Activated CD8-positive, alpha-beta T cell treated with anti-CD3 and anti-CD28 coated beads, Interleukin-2, amount 10 ng/mL, durations not matched to agents 7 days and 5 days (primary cell): ENCODE data around the gene ELANE. TPM values are rescaled to one million over a fixed set of nuclear protein-coding genes. Genes with fewer than 3 reads are reported as not detected.
"Not testable (repeated sequence)": the region's sequence is repeated elsewhere in the genome, so short reads cannot be mapped to it uniquely, and the experiment has no call there.

Experiments
- ATAC-seq: fragments of 150-1000 bp; cut with Tn5 transposase; one replicate; pipeline ENCODE4 v1.10.0; 2021; ENCODE audit warnings: moderate library complexity
- CTCF ChIA-PET: fragments of 350-600 bp; sonication (Branson Sonifier 250); formaldehyde crosslinking; loops from one replicate; lab custom pipeline; 2021; ENCODE audit warnings: antibody characterized with exemption; lab: Charles Lee
- POLR2A ChIA-PET: fragments of 350-600 bp; sonication (Branson Sonifier 250); formaldehyde crosslinking; loops from one replicate; lab custom pipeline; 2021; ENCODE audit warnings: antibody characterized with exemption; lab: Charles Lee
- DNase-seq: peaks from one replicate; pipeline ENCODE4 v3.0.0-alpha.2; 2020
- H3K27ac Mint-ChIP-seq: one replicate; pipeline ENCODE4 v1.8.0; 2021; ENCODE audit warnings: mild to moderate bottlenecking, mixed read lengths
- H3K27me3 Mint-ChIP-seq: one replicate; pipeline ENCODE4 v1.8.0; 2021; ENCODE audit warnings: low read depth, mixed read lengths
- H3K36me3 Mint-ChIP-seq: one replicate; pipeline ENCODE4 v1.8.0; 2021; ENCODE audit warnings: low read depth, mixed read lengths
- H3K4me1 Mint-ChIP-seq: one replicate; pipeline ENCODE4 v1.8.0; 2021; ENCODE audit warnings: low read depth, mixed read lengths
- H3K4me3 Mint-ChIP-seq: one replicate; pipeline ENCODE4 v1.8.0; 2021; ENCODE audit warnings: mild to moderate bottlenecking, mixed read lengths
- H3K9me3 Mint-ChIP-seq: one replicate; pipeline ENCODE4 v1.8.0; 2022; ENCODE audit warnings: mixed read lengths; ENCODE audit not compliant: insufficient read depth
- total RNA-seq, 2 experiments: library from RNA; stranded (reverse); gene quantifications; one replicate each; pipeline ENCODE4 v1.2.3, GENCODE V29; 2021

Gene ELANE
- total RNA-seq, 2 experiments from 2014 or later: not detected

DNA sequence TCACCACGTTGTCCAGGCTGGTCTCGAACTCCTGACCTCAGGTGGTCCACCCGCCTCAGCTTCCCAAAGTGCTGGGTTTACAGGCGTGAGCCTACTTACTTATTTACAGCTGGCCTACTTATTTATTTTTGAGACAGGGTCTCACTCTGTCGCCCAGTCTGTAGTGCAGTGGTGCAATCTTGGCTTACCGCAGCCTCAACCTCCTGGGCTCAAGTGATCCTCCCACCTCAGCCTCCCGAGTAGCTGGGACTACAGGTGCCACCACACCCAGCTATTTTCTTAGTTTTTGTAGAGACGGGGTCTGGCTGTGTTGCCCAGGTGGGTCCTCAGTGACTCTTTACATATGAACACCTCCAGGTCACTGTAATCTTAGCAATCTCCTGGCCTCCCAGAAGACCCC is 2.9 kb upstream of the ELANE start:
- peaks cover 12% of the 10 kb centered on the region for H3K27me3 Mint-ChIP-seq
- CTCF ChIA-PET, H3K4me1 Mint-ChIP-seq, H3K4me3 Mint-ChIP-seq, H3K36me3 Mint-ChIP-seq, H3K27ac Mint-ChIP-seq, ATAC-seq, H3K9me3 Mint-ChIP-seq, DNase-seq: not testable (repeated sequence)
- POLR2A ChIA-PET: interaction anchor here (1.0 kb wide), 1 partner anchor 10 kb away, joined by 3 read pairs; no protein-coding TSS in a partner anchor

DNA sequence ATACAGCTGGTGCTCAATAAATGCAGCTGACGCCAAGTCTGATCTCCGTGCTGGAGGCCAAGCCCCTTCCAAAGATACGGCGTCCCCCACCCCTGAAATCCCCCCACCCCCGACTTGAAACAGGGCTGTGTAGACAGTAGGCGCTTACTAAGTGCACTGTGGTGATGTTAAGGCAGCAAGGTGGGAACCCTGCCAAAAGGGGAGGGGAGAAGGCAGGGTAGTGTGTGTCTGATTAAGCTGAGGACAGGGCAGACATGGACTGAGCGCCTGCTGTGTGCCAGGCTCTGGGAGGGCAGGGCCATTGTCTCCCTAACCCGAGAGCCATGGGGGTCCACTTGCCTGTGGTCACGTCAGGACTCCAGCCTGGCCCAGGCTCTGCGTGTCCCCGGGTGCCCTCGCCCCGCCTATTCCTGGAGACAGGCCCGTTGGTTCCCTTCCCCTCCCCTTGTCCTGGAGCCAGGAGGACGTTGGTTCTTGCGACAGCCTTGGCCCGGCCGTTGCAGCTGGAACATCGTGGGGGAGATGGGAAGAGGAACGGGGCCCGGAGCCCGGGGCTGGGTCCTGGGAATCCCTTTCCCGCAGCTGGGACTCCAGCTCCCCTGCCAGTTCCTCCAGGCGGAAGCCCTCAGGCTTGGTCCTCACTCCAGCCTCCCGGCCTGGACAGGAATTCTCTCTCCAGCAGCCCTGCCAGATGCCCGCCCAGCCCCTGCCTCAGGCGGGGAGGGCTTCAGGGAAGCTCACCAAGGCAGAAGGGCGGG is 1.7 kb upstream of the ELANE start:
- no peak for DNase-seq
- H3K9me3 Mint-ChIP-seq: no peaks in the 10 kb centered on the region

DNA sequence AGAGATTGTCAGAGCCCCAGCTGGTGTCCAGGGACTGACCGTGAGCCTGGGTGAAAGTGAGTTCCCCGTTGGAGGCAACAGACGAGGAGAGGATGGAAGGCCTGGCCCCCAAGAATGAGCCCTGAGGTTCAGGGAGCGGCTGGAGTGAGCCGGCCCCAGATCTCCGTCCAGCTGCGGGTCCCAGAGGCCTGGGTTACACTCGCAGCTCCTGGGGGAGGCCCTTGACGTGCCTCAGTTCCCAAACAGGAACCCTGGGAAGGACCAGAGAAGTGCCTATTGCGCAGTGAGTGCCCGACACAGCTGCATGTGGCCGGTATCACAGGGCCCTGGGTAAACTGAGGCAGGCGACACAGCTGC is 1.1 kb upstream of the ELANE start:
- Mint-ChIP-seq H3K27me3 (peaks cover 2% of the 10 kb centered on the region), H3K4me3 (no peak overlapping the region), H3K27ac (no peak overlapping the region), H3K36me3 (no peaks in the 10 kb centered on the region), H3K4me1 (no peaks in the 10 kb centered on the region), H3K9me3 (no peaks in the 10 kb centered on the region)
- DNase-seq (no peak), ATAC-seq (no peak)
- ChIA-PET CTCF (interaction anchor here (1.1 kb wide), 1 partner anchor 12 kb away, joined by 4 read pairs; no protein-coding TSS in a partner anchor), POLR2A (no interaction called here)

More for the DNA sequence above, 1.7 kb upstream of the ELANE start:
- H3K36me3 Mint-ChIP-seq: no peaks in the 10 kb centered on the region
- POLR2A ChIA-PET: no interaction called here
- no peak overlapping the region for H3K4me3 Mint-ChIP-seq
- peaks cover 5% of the 10 kb centered on the region for H3K27me3 Mint-ChIP-seq
- H3K27ac Mint-ChIP-seq: no peak overlapping the region
- H3K4me1 Mint-ChIP-seq: no peaks in the 10 kb centered on the region
- CTCF ChIA-PET: interaction anchor here (0.9 to 1.1 kb wide), 2 partner anchors 13 to 920 kb away, joined by 3 to 4 read pairs; no protein-coding TSS in a partner anchor
- peak; percentile 21 for ATAC-seq

DNA sequence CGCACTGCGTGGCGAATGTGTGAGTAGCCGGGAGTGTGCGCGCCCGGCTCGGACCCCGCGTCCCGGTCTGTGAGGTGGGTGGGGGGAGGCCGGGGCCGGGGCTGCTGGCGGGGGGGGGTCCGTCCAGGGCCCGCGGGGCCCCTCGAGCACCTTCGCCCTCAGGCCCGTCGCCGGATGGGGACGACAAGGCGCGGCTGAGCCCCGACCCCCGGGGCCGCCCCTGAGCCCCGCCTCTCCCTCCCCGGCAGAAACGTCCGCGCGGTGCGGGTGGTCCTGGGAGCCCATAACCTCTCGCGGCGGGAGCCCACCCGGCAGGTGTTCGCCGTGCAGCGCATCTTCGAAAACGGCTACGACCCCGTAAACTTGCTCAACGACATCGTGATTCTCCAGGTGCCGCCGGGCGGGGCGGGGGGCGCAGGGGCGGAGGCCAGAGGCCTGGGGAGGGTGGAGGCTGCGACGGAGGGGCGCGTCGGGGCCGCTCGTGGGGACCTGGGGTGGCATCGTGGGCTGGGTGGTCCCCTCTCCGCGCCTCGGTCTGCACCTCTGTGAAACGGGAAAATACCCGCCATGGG is 997 bp downstream of the ELANE start:
- ChIA-PET POLR2A (no interaction called here), CTCF (no interaction called here)
- H3K4me3 Mint-ChIP-seq: no peak overlapping the region
- no peaks in the 10 kb centered on the region for H3K9me3 Mint-ChIP-seq
- ATAC-seq (no peak), DNase-seq (no peak)
- no peaks in the 10 kb centered on the region for H3K36me3 Mint-ChIP-seq
- no peaks in the 10 kb centered on the region for H3K4me1 Mint-ChIP-seq
- H3K27ac Mint-ChIP-seq: no peak overlapping the region
- H3K27me3 Mint-ChIP-seq: no peaks in the 10 kb centered on the region

DNA sequence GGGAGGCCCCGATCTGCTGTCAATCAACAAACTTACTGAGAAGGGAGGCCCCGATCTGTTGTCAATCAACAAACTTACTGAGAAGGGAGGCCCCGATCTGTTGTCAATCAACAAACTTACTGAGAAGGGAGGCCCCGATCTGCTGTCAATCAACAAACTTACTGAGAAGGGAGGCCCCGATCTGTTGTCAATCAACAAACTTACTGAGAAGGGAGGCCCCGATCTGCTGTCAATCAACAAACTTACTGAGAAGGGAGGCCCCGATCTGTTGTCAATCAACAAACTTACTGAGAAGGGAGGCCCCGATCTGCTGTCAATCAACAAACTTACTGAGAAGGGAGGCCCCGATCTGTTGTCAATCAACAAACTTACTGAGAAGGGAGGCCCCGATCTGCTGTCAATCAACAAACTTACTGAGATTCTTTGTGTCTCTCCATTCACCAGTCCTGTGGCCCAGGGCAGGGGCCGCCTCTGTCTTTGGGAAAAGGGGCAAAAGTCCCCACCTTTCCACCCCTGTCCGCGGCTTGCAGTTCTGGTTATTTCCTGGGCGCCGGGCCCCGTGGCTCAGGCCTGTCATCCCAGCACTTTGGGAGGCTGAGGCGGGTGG is 1.6 kb downstream of the ELANE start:
- H3K27me3 Mint-ChIP-seq, H3K4me1 Mint-ChIP-seq, H3K9me3 Mint-ChIP-seq, H3K4me3 Mint-ChIP-seq, POLR2A ChIA-PET, ATAC-seq, DNase-seq, H3K36me3 Mint-ChIP-seq, CTCF ChIA-PET, H3K27ac Mint-ChIP-seq: not testable (repeated sequence)

DNA sequence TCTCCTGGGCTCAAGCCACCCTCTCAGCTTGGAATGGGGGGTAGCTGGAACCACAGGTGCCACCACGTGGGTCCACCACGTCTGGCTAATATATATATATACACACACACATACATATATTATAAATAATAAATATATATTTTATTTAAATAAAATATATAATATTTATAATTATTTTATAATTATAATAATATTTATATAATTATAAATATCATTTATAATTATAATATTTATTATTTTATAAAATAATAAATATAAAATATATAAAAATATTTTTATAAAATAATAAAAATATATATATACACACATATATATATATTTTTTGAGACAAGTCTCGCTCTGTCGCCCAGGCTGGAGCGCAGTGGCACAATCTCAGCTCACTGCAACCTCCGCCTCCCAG is 2.4 kb downstream of the ELANE start:
- no peaks in the 10 kb centered on the region for H3K9me3 Mint-ChIP-seq
- ChIA-PET POLR2A (no interaction called here), CTCF (no interaction called here)
- ATAC-seq (no peak), DNase-seq (no peak)
- no peak overlapping the region for H3K4me3 Mint-ChIP-seq
- H3K27ac Mint-ChIP-seq: no peak overlapping the region
- H3K36me3 Mint-ChIP-seq: no peaks in the 10 kb centered on the region
- H3K27me3 Mint-ChIP-seq: peaks cover 5% of the 10 kb centered on the region
- H3K4me1 Mint-ChIP-seq: no peaks in the 10 kb centered on the region

DNA sequence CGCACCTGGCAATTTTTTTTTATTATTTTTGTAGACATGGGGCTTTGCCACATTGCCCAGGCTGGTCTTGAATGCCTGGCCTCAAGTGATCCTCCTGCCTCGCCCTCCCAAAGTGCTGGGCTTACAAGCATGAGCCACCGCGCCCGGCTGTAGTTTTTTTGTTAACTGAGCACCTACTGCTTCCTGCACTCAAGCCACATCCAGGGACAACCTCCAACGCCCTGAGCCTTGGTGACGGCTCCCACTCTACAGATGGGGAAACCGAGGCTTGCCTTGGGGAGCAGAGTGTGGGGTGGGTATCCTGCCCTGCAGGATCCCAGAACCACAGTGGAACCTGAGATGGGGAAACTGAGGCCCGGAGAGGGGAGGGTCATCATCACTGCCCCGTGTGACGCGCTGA is 3.0 kb downstream of the ELANE start:
- ATAC-seq: no peak
- Mint-ChIP-seq H3K27me3 (peaks cover 9% of the 10 kb centered on the region), H3K4me1 (no peaks in the 10 kb centered on the region), H3K27ac (no peak overlapping the region), H3K9me3 (no peaks in the 10 kb centered on the region), H3K4me3 (no peak overlapping the region), H3K36me3 (no peaks in the 10 kb centered on the region)
- POLR2A ChIA-PET: no interaction called here
- no peak for DNase-seq
- CTCF ChIA-PET: interaction anchor here (1.4 kb wide), 1 partner anchor 61 kb away, joined by 4 read pairs; no protein-coding TSS in a partner anchor

DNA sequence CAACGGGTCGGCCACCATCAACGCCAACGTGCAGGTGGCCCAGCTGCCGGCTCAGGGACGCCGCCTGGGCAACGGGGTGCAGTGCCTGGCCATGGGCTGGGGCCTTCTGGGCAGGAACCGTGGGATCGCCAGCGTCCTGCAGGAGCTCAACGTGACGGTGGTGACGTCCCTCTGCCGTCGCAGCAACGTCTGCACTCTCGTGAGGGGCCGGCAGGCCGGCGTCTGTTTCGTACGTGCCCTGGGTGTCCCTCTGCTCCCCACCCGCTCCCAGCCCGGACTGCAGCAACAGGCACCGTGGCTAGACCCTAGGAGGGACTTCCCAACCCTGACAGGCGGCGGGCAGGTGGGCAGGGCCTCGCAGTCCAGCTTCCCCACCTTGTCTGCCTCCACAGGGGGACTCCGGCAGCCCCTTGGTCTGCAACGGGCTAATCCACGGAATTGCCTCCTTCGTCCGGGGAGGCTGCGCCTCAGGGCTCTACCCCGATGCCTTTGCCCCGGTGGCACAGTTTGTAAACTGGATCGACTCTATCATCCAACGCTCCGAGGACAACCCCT is 3.5 kb downstream of the ELANE start:
- DNase-seq (no peak), ATAC-seq (no peak)
- Mint-ChIP-seq H3K27me3 (peaks cover 9% of the 10 kb centered on the region), H3K9me3 (no peaks in the 10 kb centered on the region), H3K36me3 (no peaks in the 10 kb centered on the region), H3K4me1 (no peaks in the 10 kb centered on the region), H3K4me3 (no peak overlapping the region), H3K27ac (no peak overlapping the region)
- POLR2A ChIA-PET: no interaction called here
- CTCF ChIA-PET: interaction anchor here (1.4 kb wide), 1 partner anchor 60 kb away, joined by 4 read pairs; no protein-coding TSS in a partner anchor

DNA sequence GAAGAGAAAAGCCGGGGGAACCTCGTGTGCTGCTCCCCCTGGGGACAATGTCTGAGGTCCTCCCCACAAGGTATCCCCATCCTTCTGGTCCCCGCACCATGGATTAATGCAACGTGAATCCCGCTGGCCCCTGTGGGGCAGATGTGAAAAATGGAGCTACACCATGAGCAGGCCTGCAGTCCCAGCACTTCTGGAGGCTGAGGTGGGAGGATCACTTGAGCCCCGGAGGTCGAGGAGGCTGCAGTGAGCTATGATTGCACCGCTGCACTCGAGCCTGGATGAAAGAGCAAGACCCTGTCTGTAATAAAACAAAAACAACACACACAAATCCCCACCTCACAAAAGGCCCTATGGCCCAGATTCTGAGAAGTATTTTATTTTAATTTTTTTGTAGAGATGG is 6.2 kb downstream of the ELANE start:
- H3K36me3 Mint-ChIP-seq: no peaks in the 10 kb centered on the region
- CTCF ChIA-PET: interaction anchor here (0.9 to 2.3 kb wide), 2 partner anchors 52 to 62 kb away, joined by 4 to 13 read pairs; no protein-coding TSS in a partner anchor
- no peak overlapping the region for H3K4me3 Mint-ChIP-seq
- H3K9me3 Mint-ChIP-seq: no peaks in the 10 kb centered on the region
- POLR2A ChIA-PET: interaction anchor here (0.6 kb wide), 2 partner anchors 35 to 182 kb away, joined by 3 read pairs; partner anchors contain the start of genes ABCA7, MED16 and RNU6-9
- peaks cover 10% of the 10 kb centered on the region for H3K4me1 Mint-ChIP-seq
- H3K27ac Mint-ChIP-seq: no peak overlapping the region
- DNase-seq (no peak), ATAC-seq (no peak)
- peaks cover 14% of the 10 kb centered on the region for H3K27me3 Mint-ChIP-seq

DNA sequence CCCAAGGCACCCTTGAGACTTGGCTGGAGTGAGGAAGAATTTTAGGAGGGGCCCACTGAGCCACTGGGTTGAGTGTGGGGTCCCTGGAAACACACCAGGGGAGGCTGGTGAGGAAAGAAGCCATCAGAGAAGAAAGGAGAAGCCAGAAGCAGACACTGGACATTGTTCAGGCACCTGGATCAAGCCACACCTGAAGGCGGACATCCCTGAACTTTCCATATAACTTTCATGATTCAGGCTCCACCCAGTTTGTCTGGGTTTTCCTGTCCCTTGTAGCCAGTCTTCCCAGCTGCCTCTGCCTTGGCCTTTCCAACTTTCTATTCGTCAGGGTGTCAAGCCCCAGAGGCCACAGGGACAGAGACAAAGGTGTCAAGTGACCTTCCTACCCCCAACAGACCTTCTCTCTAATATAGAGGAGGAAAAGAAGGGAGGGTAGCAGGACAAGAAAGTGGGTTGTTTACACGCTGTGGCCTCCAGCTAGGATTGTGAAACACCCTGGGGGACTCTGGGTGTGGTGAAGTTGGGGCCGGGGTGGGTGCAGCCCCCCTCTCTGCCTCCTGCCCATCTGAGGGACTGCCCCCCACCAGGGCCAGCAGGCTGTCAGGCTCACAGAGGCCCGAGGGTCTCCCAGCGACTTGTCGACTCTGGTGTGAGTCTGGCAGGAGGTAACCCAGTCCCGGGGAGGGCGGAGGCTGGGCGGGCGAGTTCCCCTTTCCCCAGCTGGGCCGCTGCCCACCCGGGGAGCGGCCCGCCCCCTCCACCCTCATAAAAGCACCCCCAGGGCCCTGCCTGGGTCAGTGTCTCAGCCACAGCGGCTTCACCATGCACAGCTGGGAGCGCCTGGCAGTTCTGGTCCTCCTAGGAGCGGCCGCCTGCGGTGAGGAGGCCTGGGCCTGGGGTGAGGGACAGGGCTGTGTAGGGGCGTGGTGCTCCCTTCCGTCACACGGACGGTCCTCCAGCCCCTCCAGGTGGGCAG is 7.1 kb downstream of the ELANE start, which contains the start of gene CFD:
Gene CFD (plus strand): TSS at position 797 of the 976 bp plus-strand sequence. CDS start 26 bp downstream, at position 823.
- H3K27ac Mint-ChIP-seq: no peak within 1 kb of the TSS
- no peak for DNase-seq
- no peak within 1 kb of the TSS for H3K4me3 Mint-ChIP-seq
- CTCF ChIA-PET: interaction anchor here (0.9 to 2.3 kb wide), 2 partner anchors 51 to 61 kb away, joined by 4 to 13 read pairs; no protein-coding TSS in a partner anchor
- H3K9me3 Mint-ChIP-seq: no peaks in the 10 kb centered on the region
- POLR2A ChIA-PET: interaction anchor here (0.6 kb wide), 1 partner anchor 34 kb away, joined by 3 read pairs; the partner anchor contains the start of genes MED16 and RNU6-9
- no peaks in the 10 kb centered on the region for H3K36me3 Mint-ChIP-seq
- peaks cover 14% of the 10 kb centered on the region for H3K27me3 Mint-ChIP-seq
- peaks cover 18% of the 10 kb centered on the region for H3K4me1 Mint-ChIP-seq
- no peak for ATAC-seq
